IMR-90 (cell line): ENCODE results near the gene KLF18. TPM values are rescaled to one million over a fixed set of nuclear protein-coding genes. Genes with fewer than 3 reads are reported as not detected.

ENCODE experiments used
- ATAC-seq: fragments of 200-7000 bp; cut with Tn5 transposase; 2 replicates; pipeline ENCODE4 v1.9.1; 2020; ENCODE audit warnings: low read depth, mild to moderate bottlenecking, moderate library complexity
- BruUV-seq: library from RNA; stranded (reverse); fragments of 400-500 nt; replicated peaks from 2 replicates; lab custom pipeline; 2021; lab: Mats Ljungman, UMichigan
- CTCF ChIA-PET: fragments of 300-600 bp; formaldehyde crosslinking; extraction: SDS; loops from one replicate; lab custom pipeline; 2021; ENCODE audit warnings: antibody characterized with exemption; lab: Yijun Ruan, JAX
- POLR2A ChIA-PET: fragments of 300-600 bp; sonication (Branson Sonifier 250); formaldehyde crosslinking; loops from one replicate; lab custom pipeline; 2022; ENCODE audit warnings: antibody characterized with exemption; ENCODE audit not compliant: unreplicated experiment; lab: Charles Lee
- DNase-seq: peaks from one replicate; pipeline ENCODE4 v3.0.0; 2013
- H2AFZ ChIP-seq: replicated peaks from 2 replicates; pipeline ENCODE3; 2013; ENCODE audit warnings: low read length, mild to moderate bottlenecking; ENCODE audit not compliant: poor library complexity
- H2AK5ac ChIP-seq: 2 replicates; pipeline ENCODE4 v1.6.1; 2013; ENCODE audit warnings: low read depth, low read length, inconsistent platforms
- H2AK9ac ChIP-seq: replicated peaks from 2 replicates; pipeline ENCODE3; 2013; ENCODE audit warnings: mild to moderate bottlenecking, low read depth, low read length, moderate library complexity; ENCODE audit not compliant: poor library complexity
- H2BK120ac ChIP-seq: 2 replicates; pipeline ENCODE4 v1.6.1; 2013; ENCODE audit warnings: low read depth, low read length, inconsistent platforms
- H2BK15ac ChIP-seq: 3 replicates; pipeline ENCODE4 v1.6.1; 2013; ENCODE audit warnings: low read depth, low read length, inconsistent platforms
- H2BK20ac ChIP-seq: 2 replicates; pipeline ENCODE4 v1.6.1; 2013; ENCODE audit warnings: low read depth, mild to moderate bottlenecking, inconsistent platforms, low read length, moderate library complexity
- H2BK5ac ChIP-seq: 2 replicates; pipeline ENCODE4 v1.6.1; 2013; ENCODE audit warnings: mild to moderate bottlenecking, low read depth, low read length, inconsistent platforms; ENCODE audit not compliant: poor library complexity, severe bottlenecking
- H3K14ac ChIP-seq: replicated peaks from 2 replicates; pipeline ENCODE4 v1.6.1; 2013; ENCODE audit warnings: low read depth, low read length, inconsistent platforms
- H3K18ac ChIP-seq: 2 replicates; pipeline ENCODE4 v1.6.1; 2013; ENCODE audit warnings: low read depth, low read length, control low read depth
- H3K23ac ChIP-seq: 2 replicates; pipeline ENCODE4 v1.6.1; 2013; ENCODE audit warnings: low read depth, low read length, inconsistent platforms
- H3K27ac ChIP-seq: 2 replicates; pipeline ENCODE4 v1.5.1; 2013; ENCODE audit warnings: mild to moderate bottlenecking, control low read depth, low read length; ENCODE audit not compliant: insufficient read depth
- H3K27me3 ChIP-seq: 2 replicates; pipeline ENCODE4 v1.6.1; 2013; ENCODE audit warnings: low read length; ENCODE audit not compliant: control insufficient read depth, insufficient read depth
- H3K36me3 ChIP-seq: 2 replicates; pipeline ENCODE4 v1.6.1; 2013; ENCODE audit warnings: low read length, mixed read lengths; ENCODE audit not compliant: control insufficient read depth, insufficient read depth
- H3K4ac ChIP-seq: 2 replicates; pipeline ENCODE4 v1.6.1; 2013; ENCODE audit warnings: low read depth, low read length, inconsistent platforms
- H3K4me1 ChIP-seq: 2 replicates; pipeline ENCODE4 v1.6.1; 2013; ENCODE audit warnings: low read length, mixed read lengths; ENCODE audit not compliant: control insufficient read depth, insufficient read depth
- H3K4me2 ChIP-seq: 2 replicates; pipeline ENCODE4 v1.6.1; 2013; ENCODE audit warnings: low read depth, mild to moderate bottlenecking, control low read depth, low read length, moderate library complexity
- H3K4me3 ChIP-seq: 2 replicates; pipeline ENCODE4 v1.5.1; 2013; ENCODE audit warnings: low read depth, mild to moderate bottlenecking, control low read depth, low read length, moderate library complexity; ENCODE audit not compliant: insufficient read depth
- H3K56ac ChIP-seq: 2 replicates; pipeline ENCODE4 v1.6.1; 2013; ENCODE audit warnings: low read length, inconsistent platforms; ENCODE audit not compliant: insufficient read depth; ENCODE audit errors: extremely low read depth
- H3K79me1 ChIP-seq, 2 experiments: 2 replicates each; pipeline ENCODE4 v1.6.1; 2013; ENCODE audit warnings: low read length in 2 of 2, inconsistent platforms in 1 of 2, low read depth in 1 of 2
- H3K9ac ChIP-seq: 2 replicates; pipeline ENCODE4 v1.6.1; 2013; ENCODE audit warnings: low read depth, low read length, control low read depth
- H3K9me1 ChIP-seq: 2 replicates; pipeline ENCODE4 v1.6.1; 2013; ENCODE audit warnings: low read length, inconsistent platforms; ENCODE audit not compliant: insufficient read depth
- H3K9me3 ChIP-seq: 2 replicates; pipeline ENCODE4 v1.6.1; 2013; ENCODE audit warnings: low read length; ENCODE audit not compliant: control insufficient read depth, insufficient read depth
- H4K20me1 ChIP-seq: 2 replicates; pipeline ENCODE4 v1.6.1; 2013; ENCODE audit warnings: low read length, inconsistent platforms; ENCODE audit not compliant: insufficient read depth
- H4K5ac ChIP-seq: 2 replicates; pipeline ENCODE4 v1.6.1; 2013; ENCODE audit warnings: mild to moderate bottlenecking, low read depth, low read length, control low read depth
- H4K8ac ChIP-seq, 2 experiments: 2 replicates each; pipeline ENCODE4 v1.6.1; 2013; ENCODE audit warnings: low read depth in 2 of 2, low read length in 2 of 2, control low read depth in 1 of 2, inconsistent platforms in 1 of 2
- H4K91ac ChIP-seq: 2 replicates; pipeline ENCODE4 v1.6.1; 2013; ENCODE audit warnings: low read depth, low read length, inconsistent platforms; ENCODE audit not compliant: insufficient read depth
- BHLHE40 ChIP-seq: fragments of 150-350 bp; IDR thresholded peaks from 2 replicates; pipeline ENCODE4 v1.6.1; 2016; ENCODE audit warnings: mild to moderate bottlenecking, low read depth, low read length
- CEBPB ChIP-seq: IDR thresholded peaks from 2 replicates; pipeline ENCODE4 v1.6.1; 2012; ENCODE audit warnings: low read depth, low read length, improper control_type of control experiment
- CHD1 ChIP-seq: IDR thresholded peaks from 2 replicates; pipeline ENCODE4 v1.6.1; 2012; ENCODE audit warnings: low read depth, low read length, improper control_type of control experiment
- CTCF ChIP-seq: conservative IDR thresholded peaks from 2 replicates; pipeline ENCODE4 v1.5.1; 2012; ENCODE audit warnings: mild to moderate bottlenecking, low read depth, low read length, improper control_type of control experiment
- ELK1 ChIP-seq: fragments of 150-350 bp; IDR thresholded peaks from 2 replicates; pipeline ENCODE4 v1.6.1; 2016; ENCODE audit warnings: low read depth, mild to moderate bottlenecking, low read length, moderate library complexity, borderline replicate concordance
- FOS ChIP-seq: fragments of 150-350 bp; IDR thresholded peaks from 2 replicates; pipeline ENCODE4 v1.6.1; 2016; ENCODE audit warnings: low read depth, low read length
- MAFK ChIP-seq: IDR thresholded peaks from 2 replicates; pipeline ENCODE4 v1.6.1; 2012; ENCODE audit warnings: low read depth, low read length, improper control_type of control experiment
- MAZ ChIP-seq: IDR thresholded peaks from 2 replicates; pipeline ENCODE4 v1.6.1; 2012; ENCODE audit warnings: low read depth, mild to moderate bottlenecking, low read length, improper control_type of control experiment, moderate library complexity, borderline replicate concordance
- MXI1 ChIP-seq: IDR thresholded peaks from 2 replicates; pipeline ENCODE4 v1.6.1; 2012; ENCODE audit warnings: low read depth, mild to moderate bottlenecking, low read length, moderate library complexity, borderline replicate concordance
- NFE2L2 ChIP-seq: fragments of 150-350 bp; IDR thresholded peaks from 2 replicates; pipeline ENCODE4 v1.6.1; 2016; ENCODE audit warnings: low read depth, mild to moderate bottlenecking, low read length
- POLR2A ChIP-seq: IDR thresholded peaks from 2 replicates; pipeline ENCODE4 v1.6.1; 2012; ENCODE audit warnings: mild to moderate bottlenecking, low read depth, low read length
- RAD21 ChIP-seq: IDR thresholded peaks from 2 replicates; pipeline ENCODE4 v1.6.1; 2012; ENCODE audit warnings: low read length, improper control_type of control experiment
- RCOR1 ChIP-seq: IDR thresholded peaks from 2 replicates; pipeline ENCODE4 v1.6.1; 2012; ENCODE audit warnings: mild to moderate bottlenecking, low read length, improper control_type of control experiment; ENCODE audit not compliant: insufficient replicate concordance
- RFX5 ChIP-seq: IDR thresholded peaks from 2 replicates; pipeline ENCODE4 v1.8.0; 2012; ENCODE audit warnings: low read depth, mild to moderate bottlenecking, low read length, moderate library complexity
- SMC3 ChIP-seq: fragments of 150-350 bp; IDR thresholded peaks from 2 replicates; pipeline ENCODE4 v1.6.1; 2016; ENCODE audit warnings: low read depth, mild to moderate bottlenecking, antibody characterized with exemption, low read length, moderate library complexity
- USF2 ChIP-seq: fragments of 150-350 bp; IDR thresholded peaks from 2 replicates; pipeline ENCODE4 v1.6.1; 2017; ENCODE audit warnings: mild to moderate bottlenecking, antibody characterized with exemption, low read length, low read depth
- WGBS, 2 experiments: methylation state at CpG; one replicate each; pipeline versions ENCODE4 v1.1.5 to v1.1.7; 2013; ENCODE audit warnings: missing lambda C conversion rate in 2 of 2; ENCODE audit not compliant: insufficient read length in 1 of 2; ENCODE audit errors: extremely low coverage in 2 of 2; 5-methylcytosine and 5-hydroxymethylcytosine counted together
- dilution Hi-C: fragments of 300-500 bp; cut with HindIII; formaldehyde crosslinking; loops from one replicate; pipeline ENCODE4 v1.14.3; 2018; ENCODE audit warnings: low sequenced_read_pairs; ENCODE audit not compliant: unreplicated experiment
- in situ Hi-C: fragments of 300-500 bp; cut with MboI; formaldehyde crosslinking; loops from 3 replicates; pipeline ENCODE4 v1.14.3; 2019; ENCODE audit warnings: low sequenced_read_pairs, inconsistent platforms, mixed read lengths
- intact Hi-C: fragments of 100-400 bp; cut with micrococcal nuclease; formaldehyde crosslinking; loops from 2 replicates; pipeline ENCODE4 v1.10.0; 2022
- polyA plus RNA-seq, 3 experiments: library from polyadenylated mRNA; depleted of rRNA; stranded (reverse); fragments of >200 nt; gene quantifications; 2 replicates each; pipeline ENCODE4 v1.2.3, GENCODE V29; 2012; ENCODE audit warnings: low replicate concordance in 1 of 3
- total RNA-seq: library from RNA; depleted of rRNA; stranded (reverse); fragments of >200 nt; gene quantifications from 2 replicates; pipeline ENCODE4 v1.2.3, GENCODE V29; 2012

KLF18 gene
- total and polyA plus RNA-seq, 2 of the 4 experiments (the other 2 are of a cell fraction): not detected

- in situ Hi-C loops: no loop called here
- Histone ChIP-seq H2BK5ac (no peak overlapping the region), H4K5ac (no peak overlapping the region), H3K14ac (no peak overlapping the region), H2BK20ac (no peak overlapping the region), H3K9me1 (no peaks in the 10 kb centered on the region), H4K8ac (no peak overlapping the region), H3K9ac (no peak overlapping the region), H2AK9ac (no peak overlapping the region), H3K9me3 (no peaks in the 10 kb centered on the region), H3K27me3 (no peaks in the 10 kb centered on the region; the same call in 1 of the 2 replicates), H3K36me3 (no peaks in the 10 kb centered on the region), H2BK120ac (no peak overlapping the region), H3K4me1 (no peaks in the 10 kb centered on the region), H4K91ac (no peak overlapping the region), H2BK15ac (no peak overlapping the region), H3K56ac (no peak overlapping the region), H3K79me1 (no peaks in the 10 kb centered on the region), H3K4me3 (no peak overlapping the region), H2AK5ac (no peak overlapping the region), H3K4ac (no peak overlapping the region), H3K18ac (no peak overlapping the region), H2AFZ (no peak overlapping the region), H4K20me1 (no peaks in the 10 kb centered on the region), H3K4me2 (no peak overlapping the region), H3K23ac (no peak overlapping the region), H3K27ac (no peak overlapping the region)
- intact Hi-C loops: no loop called here
- no TSS peak for BruUV-seq
- DNase-seq: no peak
- TF ChIP-seq RAD21 (no peak), SMC3 (no peak), MAFK (no peak), FOS (no peak), POLR2A (no peak), RFX5 (no peak), RCOR1 (no peak), CHD1 (no peak), CEBPB (no peak), USF2 (no peak), NFE2L2 (no peak), CTCF (no peak), BHLHE40 (no peak), ELK1 (no peak), MXI1 (no peak), MAZ (no peak)
- dilution Hi-C loops: no loop called here
- no peak for ATAC-seq
- ChIA-PET POLR2A (interaction anchor here (0.5 kb wide), 1 partner anchor 222 kb away, joined by 4 read pairs; no protein-coding TSS in a partner anchor), CTCF (no interaction called here)
- 60% methylated on average over 1 of the region's 1 CpG; no CpG with 5 or more reads in 1 of the 2 experiments for WGBS, 2 experiments
Observed at GRCh38 chr1:44108971-44109370, 32.5 kb downstream of the KLF18 start.
